Endothelial cell of umbilical vein (primary cell): Measurements from ENCODE around the gene CREB3L2. TPM values are rescaled to one million over a fixed set of nuclear protein-coding genes. Genes with fewer than 3 reads are reported as not detected.

Experiments
- BruUV-seq: library from RNA; stranded (reverse); fragments of 400-500 nt; replicated peaks from 2 replicates; lab custom pipeline; 2021; lab: Mats Ljungman, UMichigan
- CTCF ChIA-PET: fragments of 300-600, 350-600 bp; sonication (Branson Sonifier 250); formaldehyde crosslinking; loops from one replicate; lab custom pipeline; 2021; ENCODE audit warnings: antibody characterized with exemption, inconsistent platforms; lab: Charles Lee
- POLR2A ChIA-PET: fragments of 300-600, 350-600 bp; sonication (Branson Sonifier 250); formaldehyde crosslinking; loops from one replicate; lab custom pipeline; 2021; ENCODE audit warnings: antibody characterized with exemption, inconsistent platforms; lab: Charles Lee
- DNase-seq: peaks from one replicate; pipeline ENCODE4 v3.0.0-alpha.2; 2011; ENCODE audit warnings: low read depth, low spot score
- FAIRE-seq: peaks from 2 replicates; lab custom pipeline; 2011; peaks lifted over from hg19 to GRCh38; lab: Jason Lieb, UNC
- H2AFZ ChIP-seq: 2 replicates; pipeline ENCODE4 v1.6.0; 2012; ENCODE audit warnings: low read depth, low read length, control low read depth, inconsistent platforms
- H3K27ac ChIP-seq: 2 replicates; pipeline ENCODE4 v1.5.1; 2011; ENCODE audit warnings: low read depth, mild to moderate bottlenecking, control low read depth, low read length, moderate library complexity; ENCODE audit not compliant: insufficient read depth
- H3K27me3 ChIP-seq, 2 experiments: 2 replicates each; pipeline versions ENCODE4 v1.6.0 to v1.6.1; 2011; ENCODE audit warnings: low read length in 2 of 2, mixed read lengths in 1 of 2; ENCODE audit not compliant: control insufficient read depth in 2 of 2, insufficient read depth in 2 of 2
- H3K36me3 ChIP-seq, 2 experiments: 2 replicates in 1 of 2; 3 replicates in 1 of 2; pipeline ENCODE4 v1.5.1; 2011; ENCODE audit warnings: low read length in 2 of 2, mild to moderate bottlenecking in 1 of 2, moderate library complexity in 1 of 2; ENCODE audit not compliant: control insufficient read depth in 2 of 2, insufficient read depth in 2 of 2; ENCODE audit errors: extremely low read depth in 1 of 2
- H3K4me1 ChIP-seq: 3 replicates; pipeline ENCODE4 v1.5.1; 2011; ENCODE audit warnings: mild to moderate bottlenecking, low read length; ENCODE audit not compliant: control insufficient read depth, insufficient read depth; ENCODE audit errors: extremely low read depth
- H3K4me2 ChIP-seq: 2 replicates; pipeline ENCODE4 v1.6.1; 2011; ENCODE audit warnings: low read length, control low read depth, mixed read lengths; ENCODE audit not compliant: insufficient read depth
- H3K4me3 ChIP-seq, 3 experiments: fragments of 200-600 bp in 1 of 3; sonication (generic), shearing (Covaris generic) in 1 of 3; replicated peaks in 1 of 3; 2 replicates each; pipeline ENCODE4 v1.5.1; 2011 to 2016; ENCODE audit warnings: control low read depth in 3 of 3, low read length in 3 of 3, mild to moderate bottlenecking in 2 of 3, inconsistent platforms in 1 of 3, low read depth in 1 of 3, moderate library complexity in 1 of 3; ENCODE audit not compliant: insufficient read depth in 1 of 3
- H3K79me2 ChIP-seq: 2 replicates; pipeline ENCODE4 v1.6.0; 2012; ENCODE audit warnings: low read length, inconsistent platforms; ENCODE audit not compliant: control insufficient read depth, insufficient read depth
- H3K9ac ChIP-seq: replicated peaks from 2 replicates; pipeline ENCODE3; 2011; ENCODE audit warnings: low read length, control low read depth; ENCODE audit not compliant: insufficient read depth; ENCODE audit errors: extremely low read depth
- H3K9me1 ChIP-seq: replicated peaks from 3 replicates; pipeline ENCODE4 v1.6.0; 2011; ENCODE audit warnings: mild to moderate bottlenecking, low read length; ENCODE audit not compliant: control insufficient read depth, insufficient read depth; ENCODE audit errors: extremely low read depth
- H3K9me3 ChIP-seq: replicated peaks from 2 replicates; pipeline ENCODE4 v1.5.1; 2012; ENCODE audit warnings: low read length, inconsistent platforms; ENCODE audit not compliant: control insufficient read depth, insufficient read depth
- H4K20me1 ChIP-seq: replicated peaks from 2 replicates; pipeline ENCODE3; 2011; ENCODE audit warnings: mild to moderate bottlenecking, low read length; ENCODE audit not compliant: control insufficient read depth, insufficient read depth; ENCODE audit errors: extremely low read depth
- CTCF ChIP-seq, 2 donors: IDR thresholded peaks; 1 replicate in 1 of 2; 2 replicates in 1 of 2; pipeline ENCODE4 v1.5.1; 2011; ENCODE audit warnings: low read length in 2 of 2, mild to moderate bottlenecking in 2 of 2, moderate library complexity in 2 of 2, control low read depth in 1 of 2, inconsistent platforms in 1 of 2, low read depth in 1 of 2; ENCODE audit not compliant: insufficient read depth in 1 of 2; ENCODE audit errors: extremely low read depth in 1 of 2
- EZH2 ChIP-seq: IDR thresholded peaks from 2 replicates; pipeline ENCODE4 v1.6.1; 2012; ENCODE audit warnings: borderline replicate concordance, low read depth, mild to moderate bottlenecking, moderate library complexity, low read length, inconsistent platforms; ENCODE audit not compliant: severe bottlenecking
- FOS ChIP-seq: IDR thresholded peaks from 2 replicates; pipeline ENCODE4 v1.6.1; 2011; ENCODE audit warnings: mild to moderate bottlenecking, low read length, moderate library complexity, borderline replicate concordance; ENCODE audit not compliant: insufficient read depth
- GATA2 ChIP-seq: IDR thresholded peaks from 2 replicates; pipeline ENCODE4 v1.7.0; 2011; ENCODE audit warnings: low read depth, mild to moderate bottlenecking, moderate library complexity, mixed read lengths, low read length; ENCODE audit not compliant: insufficient read length, insufficient read depth
- JUN ChIP-seq: IDR thresholded peaks from 2 replicates; pipeline ENCODE4 v1.6.1; 2011; ENCODE audit warnings: borderline replicate concordance, low read depth; ENCODE audit not compliant: insufficient read length, insufficient read depth
- MAX ChIP-seq: IDR thresholded peaks from 2 replicates; pipeline ENCODE4 v1.6.1; 2011; ENCODE audit not compliant: insufficient read depth, insufficient read length
- MYC ChIP-seq: IDR thresholded peaks from one replicate; pipeline ENCODE4 v1.6.1; 2011; ENCODE audit warnings: mild to moderate bottlenecking, low read depth, low read length
- POLR2A ChIP-seq: IDR thresholded peaks from 2 replicates; pipeline ENCODE4 v1.6.1; 2012; ENCODE audit warnings: low read depth, mild to moderate bottlenecking, control low read depth, low read length
- POLR2AphosphoS5 ChIP-seq: IDR thresholded peaks from 2 replicates; pipeline ENCODE4 v1.6.1; 2012; ENCODE audit warnings: low read depth, mild to moderate bottlenecking, control low read depth, low read length, moderate library complexity; ENCODE audit not compliant: insufficient read depth
- dilution Hi-C: fragments of 300-500 bp; cut with MboI; formaldehyde crosslinking; loops from one replicate; pipeline ENCODE4 v1.15.0; 2019; ENCODE audit warnings: low sequenced_read_pairs; ENCODE audit not compliant: extremely low pct_ligation_motif_present
- intact Hi-C: fragments of 100-400 bp; cut with micrococcal nuclease; formaldehyde crosslinking; loops from one replicate; pipeline ENCODE4 v1.10.0; 2022
- polyA plus RNA-seq, 4 experiments: library from polyadenylated mRNA; depleted of rRNA in 3 of 4; stranded (reverse) in 3 of 4; unstranded in 1 of 4; fragments of >200 nt; gene quantifications; 2 replicates each; pipeline versions ENCODE4 v1.2.1 to v1.2.3, GENCODE V29; 2011 to 2012; ENCODE audit warnings: missing spikeins in 1 of 4
- total RNA-seq: library from RNA; stranded (reverse); gene quantifications from 2 replicates; pipeline ENCODE4 v1.2.3, GENCODE V29; 2021

The CREB3L2 gene
- total and polyA plus RNA-seq, 2 donors (not counting 3 experiments of a cell fraction or from before 2014, with no cell fraction given) = 32.1 to 93.4 TPM

- Histone ChIP-seq H3K9me1 (no peaks in the 10 kb centered on the region), H3K27ac (peak overlapping the region; percentile 92), H3K4me3 (no peak overlapping the region), H3K9ac (peak overlapping the region; percentile 51), H4K20me1 (no peaks in the 10 kb centered on the region), H2AFZ (no peak overlapping the region), H3K4me1 (peaks cover 81% of the 10 kb centered on the region), H3K79me2 (peaks cover 67% of the 10 kb centered on the region), H3K27me3 (no peaks in the 10 kb centered on the region), H3K4me2 (peak overlapping the region; percentile 47), H3K9me3 (no peaks in the 10 kb centered on the region), H3K36me3 (no peaks in the 10 kb centered on the region)
- FAIRE-seq (peak; percentile 77), DNase-seq (peak; percentile 97)
- ChIA-PET CTCF (interaction anchor here (1.0 to 3.9 kb wide), 10 partner anchors 8 to 88 kb away, joined by 3 to 42 read pairs (median 4); partner anchors contain the start of gene CREB3L2), POLR2A (interaction anchor here (1.0 to 3.6 kb wide), 3 partner anchors 14 to 25 kb away, joined by 3 to 24 read pairs (median 4); no protein-coding TSS in a partner anchor)
- no TSS peak for BruUV-seq
- no peak for TF ChIP-seq MAX
- peak; percentile 31 for TF ChIP-seq POLR2A
- TF ChIP-seq CTCF (IDR thresholded peaks at IDR 0.05; ENCODE audit: extremely low read depth in 1 of 2, insufficient read depth in 1 of 2, low read depth in 1 of 2, low read length in 2 of 2) = no peak
- peak; percentile 39 for TF ChIP-seq POLR2AphosphoS5
- no peak for TF ChIP-seq EZH2
- peak; percentile 50 for TF ChIP-seq JUN
- TF ChIP-seq GATA2 = peak; percentile 79
- TF ChIP-seq FOS = peak; percentile 68
- no peak for TF ChIP-seq MYC
- intact Hi-C loops = no loop called here
- dilution Hi-C loops = no loop called here
Observed at GRCh38 chr7:137992104-137992549, 9.8 kb downstream of the CREB3L2 start.
